ENCODE measurements around the gene KRTAP2-3. TPM values are rescaled to one million over a fixed set of nuclear protein-coding genes. Genes with fewer than 3 reads are reported as not detected.

The KRTAP2-3 gene
- total RNA-seq, 2 experiments from 2014 or later = not detected

DNA sequence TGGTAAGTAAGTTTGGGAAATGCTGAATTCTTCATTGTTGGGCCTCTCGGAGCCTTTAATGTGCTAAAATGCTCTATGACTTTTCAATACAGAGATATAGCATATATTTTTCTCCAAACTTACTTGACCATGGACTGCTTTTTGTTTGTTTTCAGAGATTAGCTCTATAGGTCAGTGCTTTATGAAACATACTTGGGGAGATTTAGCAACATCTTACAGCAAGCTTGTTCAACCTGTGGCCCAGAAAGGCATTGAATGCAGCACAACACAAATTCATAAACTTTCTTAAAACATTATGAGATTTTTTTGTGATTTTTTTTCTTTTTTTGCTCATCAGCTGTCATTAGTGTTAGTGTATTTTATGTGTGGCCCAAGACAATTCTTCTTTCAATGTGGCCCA, 50.0 kb downstream of the KRTAP2-3 start:
- Mint-ChIP-seq H3K9me3 (ENCODE audit: low read depth) (no peaks in the 10 kb centered on the region), H3K36me3 (no peaks in the 10 kb centered on the region), H3K4me3 (no peak overlapping the region), H3K27me3 (peaks cover 16% of the 10 kb centered on the region), H3K27ac (no peak overlapping the region), H3K4me1 (no peaks in the 10 kb centered on the region)
- DNase-seq = no peak
- CTCF ChIA-PET = no interaction called here
- ATAC-seq = no peak

DNA sequence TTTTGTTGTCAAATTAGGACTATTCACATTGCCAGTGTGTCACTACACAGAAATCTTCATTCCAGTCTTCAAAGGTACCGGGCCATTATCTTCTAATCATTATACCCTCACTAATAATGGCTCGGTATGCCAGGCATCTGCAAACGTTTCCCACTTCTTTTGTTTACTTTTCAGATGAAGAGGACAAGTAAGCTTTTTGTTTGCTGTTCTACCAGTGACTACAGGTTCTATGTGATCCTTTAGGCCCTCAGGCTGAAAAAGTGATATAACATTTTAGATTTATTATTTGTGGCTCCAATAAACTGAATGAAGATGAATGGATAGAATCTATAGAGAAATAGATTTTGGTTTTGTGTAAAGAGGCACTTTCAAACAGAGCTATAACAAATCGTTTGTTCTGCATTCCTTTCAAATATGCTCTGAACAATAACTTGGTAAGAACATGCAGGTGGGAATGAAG, 50.6 kb downstream of the KRTAP2-3 start:
- H3K27ac Mint-ChIP-seq = no peak overlapping the region
- H3K4me3 Mint-ChIP-seq = no peak overlapping the region
- H3K36me3 Mint-ChIP-seq = no peaks in the 10 kb centered on the region
- no peaks in the 10 kb centered on the region for H3K4me1 Mint-ChIP-seq
- DNase-seq = no peak
- no peaks in the 10 kb centered on the region for H3K9me3 Mint-ChIP-seq (ENCODE audit: low read depth)
- H3K27me3 Mint-ChIP-seq = peaks cover 19% of the 10 kb centered on the region
- CTCF ChIA-PET = no interaction called here
- ATAC-seq = no peak

Other genes starting within 250 kb of the KRTAP2-3 start
- gene KRT10, start 237.5 kb downstream of the KRTAP2-3 start, total RNA-seq = 10 to 100 TPM; 19.2 to 33.7 TPM
- gene KRT12, start 192.9 kb downstream of the KRTAP2-3 start, total RNA-seq = not detected
- not detected for gene KRT20, start 174.9 kb downstream of the KRTAP2-3 start, total RNA-seq
- not detected for gene KRT23, start 122.5 kb downstream of the KRTAP2-3 start, total RNA-seq
- not detected for gene KRT39, start 93.2 kb downstream of the KRTAP2-3 start, total RNA-seq
- gene KRT40, start 75.8 kb downstream of the KRTAP2-3 start, total RNA-seq = not detected
- gene KRTAP3-3, start 66.0 kb downstream of the KRTAP2-3 start, total RNA-seq = not detected
- gene KRTAP3-2, start 60.2 kb downstream of the KRTAP2-3 start, total RNA-seq = not detected
- not detected for gene KRTAP3-1, start 51.0 kb downstream of the KRTAP2-3 start, total RNA-seq
- not detected for gene KRTAP1-5, start 32.9 kb downstream of the KRTAP2-3 start, total RNA-seq
- not detected for gene KRTAP1-4, start 29.9 kb downstream of the KRTAP2-3 start, total RNA-seq
- gene KRTAP1-3, start 25.2 kb downstream of the KRTAP2-3 start, total RNA-seq = not detected
- not detected for gene KRTAP1-1, start 18.7 kb downstream of the KRTAP2-3 start, total RNA-seq
- gene KRTAP2-1, start 12.8 kb downstream of the KRTAP2-3 start, total RNA-seq = not detected
- not detected for gene KRTAP2-2, start 4.9 kb downstream of the KRTAP2-3 start, total RNA-seq
- gene KRTAP2-4, start 5.8 kb upstream of the KRTAP2-3 start, total RNA-seq = not detected
- not detected for gene KRTAP4-7, start 24.0 kb upstream of the KRTAP2-3 start, total RNA-seq
- not detected for gene KRTAP4-8, start 38.0 kb upstream of the KRTAP2-3 start, total RNA-seq
- not detected for gene KRTAP4-16, start 42.1 kb upstream of the KRTAP2-3 start, total RNA-seq
- gene KRTAP4-9, start 45.3 kb upstream of the KRTAP2-3 start, total RNA-seq = not detected
- not detected for gene KRTAP4-11, start 58.3 kb upstream of the KRTAP2-3 start, total RNA-seq
- gene KRTAP4-12, start 64.1 kb upstream of the KRTAP2-3 start, total RNA-seq = not detected
- gene KRTAP4-6, start 80.4 kb upstream of the KRTAP2-3 start, total RNA-seq = not detected
- gene KRTAP4-5, start 89.7 kb upstream of the KRTAP2-3 start, total RNA-seq = not detected
- not detected for gene KRTAP4-4, start 100.6 kb upstream of the KRTAP2-3 start, total RNA-seq
- not detected for gene KRTAP4-3, start 108.1 kb upstream of the KRTAP2-3 start, total RNA-seq
- gene KRTAP4-2, start 118.1 kb upstream of the KRTAP2-3 start, total RNA-seq = not detected
- gene KRTAP4-1, start 124.8 kb upstream of the KRTAP2-3 start, total RNA-seq = not detected
- gene KRTAP9-1, start 129.8 kb upstream of the KRTAP2-3 start, total RNA-seq = not detected
- gene KRTAP9-2, start 166.5 kb upstream of the KRTAP2-3 start, total RNA-seq = not detected
- gene KRTAP9-3, start 172.3 kb upstream of the KRTAP2-3 start, total RNA-seq = not detected
- gene KRTAP9-8, start 177.9 kb upstream of the KRTAP2-3 start, total RNA-seq = not detected
- not detected for gene KRTAP9-4, start 189.6 kb upstream of the KRTAP2-3 start, total RNA-seq
- not detected for gene KRTAP9-9, start 195.3 kb upstream of the KRTAP2-3 start, total RNA-seq
- not detected for gene KRTAP9-6, start 205.3 kb upstream of the KRTAP2-3 start, total RNA-seq
- gene KRTAP9-7, start 215.6 kb upstream of the KRTAP2-3 start, total RNA-seq = not detected
- not detected for gene KRTAP29-1, start 242.7 kb upstream of the KRTAP2-3 start, total RNA-seq
- gene KRTAP16-1, start 249.2 kb upstream of the KRTAP2-3 start, total RNA-seq = not detected

Data from activated CD8-positive, alpha-beta memory T cell treated with anti-CD3 and anti-CD28 coated beads, Interleukin-2, amount 10 ng/mL, durations not matched to agents 7 days and 5 days (primary cell).